PC-3 (cell line): ENCODE data around the gene DNAI4. TPM values are rescaled to one million over a fixed set of nuclear protein-coding genes. Genes with fewer than 3 reads are reported as not detected.
A peak's percentile ranks its signal among the peaks of the same experiment; 100 is the strongest.

Experiments used
- ATAC-seq: fragments of 200-7000 bp; cut with Tn5 transposase; 2 replicates; pipeline ENCODE4 v1.9.1; 2020; ENCODE audit warnings: mild to moderate bottlenecking, moderate library complexity
- BruUV-seq: library from RNA; stranded (reverse); fragments of 400-500 nt; replicated peaks from 2 replicates; lab custom pipeline; 2021; lab: Mats Ljungman, UMichigan
- CTCF ChIA-PET: fragments of 300-600 bp; sonication (Branson Sonifier 250); formaldehyde crosslinking; loops from one replicate; lab custom pipeline; 2022; ENCODE audit warnings: antibody characterized with exemption; lab: Charles Lee
- POLR2A ChIA-PET: fragments of 300-600 bp; sonication (Branson Sonifier 250); formaldehyde crosslinking; loops from one replicate; lab custom pipeline; 2022; ENCODE audit warnings: antibody characterized with exemption; ENCODE audit not compliant: unreplicated experiment; lab: Charles Lee
- DNase-seq: peaks from one replicate; pipeline ENCODE4 v3.0.0-alpha.2; 2015
- H2AFZ ChIP-seq: fragments of 300-600 bp; sonication (generic); 2 replicates; pipeline ENCODE4 v1.6.0; 2016; ENCODE audit warnings: antibody characterized with exemption, low read length
- H3F3A ChIP-seq: fragments of 300-600 bp; sonication (generic); one replicate; pipeline ENCODE4 v1.6.0; 2017; ENCODE audit warnings: antibody characterized with exemption, low read length, control low read depth, mild to moderate bottlenecking; ENCODE audit not compliant: unreplicated experiment
- H3K27ac ChIP-seq: fragments of 300-600 bp; sonication (generic); 2 replicates; pipeline ENCODE4 v1.5.1; 2016; ENCODE audit warnings: mild to moderate bottlenecking, low read length
- H3K27me3 ChIP-seq: fragments of 300-600 bp; sonication (generic); 2 replicates; pipeline ENCODE4 v1.6.1; 2016; ENCODE audit warnings: low read length, mixed read lengths
- H3K36me3 ChIP-seq: fragments of 300-600 bp; sonication (generic); 2 replicates; pipeline ENCODE4 v1.6.1; 2016; ENCODE audit warnings: low read depth, mixed run types, low read length, mixed read lengths
- H3K4me1 ChIP-seq: fragments of 300-600 bp; sonication (generic); 2 replicates; pipeline ENCODE4 v1.5.1; 2016; ENCODE audit warnings: low read length; ENCODE audit not compliant: insufficient read depth
- H3K4me2 ChIP-seq: fragments of 300-600 bp; sonication (generic); 2 replicates; pipeline ENCODE4 v1.6.0; 2016; ENCODE audit warnings: low read length
- H3K4me3 ChIP-seq: fragments of 300-600 bp; sonication (generic); 2 replicates; pipeline ENCODE4 v1.5.1; 2016; ENCODE audit warnings: mild to moderate bottlenecking, low read length, mixed read lengths
- H3K79me2 ChIP-seq: fragments of 300-600 bp; sonication (generic); 2 replicates; pipeline ENCODE4 v1.6.1; 2017; ENCODE audit warnings: low read length, mixed read lengths
- H3K9ac ChIP-seq: fragments of 300-600 bp; sonication (generic); 2 replicates; pipeline ENCODE4 v1.6.0; 2016; ENCODE audit warnings: mild to moderate bottlenecking, low read length
- H3K9me2 ChIP-seq: fragments of 300-600 bp; sonication (generic); replicated peaks from 2 replicates; pipeline ENCODE4 v1.6.1; 2016; ENCODE audit warnings: mixed run types, low read length, mixed read lengths
- H3K9me3 ChIP-seq: fragments of 300-600 bp; sonication (generic); 2 replicates; pipeline ENCODE4 v1.6.1; 2016; ENCODE audit warnings: low read length, mixed read lengths
- H4K20me1 ChIP-seq: fragments of 300-600 bp; sonication (generic); 2 replicates; pipeline ENCODE4 v1.6.1; 2016; ENCODE audit warnings: low read length, mixed read lengths
- EZH2 ChIP-seq: fragments of 300-600 bp; sonication (generic); IDR thresholded peaks from one replicate; pipeline ENCODE4 v1.6.1; 2017; ENCODE audit warnings: antibody characterized with exemption, mild to moderate bottlenecking, low read length; ENCODE audit not compliant: unreplicated experiment
- EZH2phosphoT487 ChIP-seq: fragments of 300-600 bp; sonication (generic); IDR thresholded peaks from 2 replicates; pipeline ENCODE4 v1.6.1; 2018; ENCODE audit warnings: mild to moderate bottlenecking, antibody characterized with exemption, low read length, borderline replicate concordance
- intact Hi-C: fragments of 100-400 bp; cut with micrococcal nuclease; formaldehyde crosslinking; loops from 2 replicates; pipeline ENCODE4 v1.9.0; 2023
- total RNA-seq: library from RNA; depleted of rRNA; stranded (reverse); fragments of >200 nt; gene quantifications from 2 replicates; pipeline ENCODE4 v1.2.3, GENCODE V29; 2014
- TF ChIP-seq, protein P1 (sequence below): fragments of 300-600 bp; sonication (generic); conservative IDR thresholded peaks from 2 replicates; pipeline ENCODE4 v1.5.1; 2017; ENCODE audit warnings: antibody characterized with exemption, low read depth, mild to moderate bottlenecking, low read length

DNAI4 gene
- total RNA-seq, 1 experiment from 2014 or later = 1.6 TPM

- TF ChIP-seq EZH2phosphoT487 (no peak), EZH2 (no peak)
- TF ChIP-seq, protein P1, sequence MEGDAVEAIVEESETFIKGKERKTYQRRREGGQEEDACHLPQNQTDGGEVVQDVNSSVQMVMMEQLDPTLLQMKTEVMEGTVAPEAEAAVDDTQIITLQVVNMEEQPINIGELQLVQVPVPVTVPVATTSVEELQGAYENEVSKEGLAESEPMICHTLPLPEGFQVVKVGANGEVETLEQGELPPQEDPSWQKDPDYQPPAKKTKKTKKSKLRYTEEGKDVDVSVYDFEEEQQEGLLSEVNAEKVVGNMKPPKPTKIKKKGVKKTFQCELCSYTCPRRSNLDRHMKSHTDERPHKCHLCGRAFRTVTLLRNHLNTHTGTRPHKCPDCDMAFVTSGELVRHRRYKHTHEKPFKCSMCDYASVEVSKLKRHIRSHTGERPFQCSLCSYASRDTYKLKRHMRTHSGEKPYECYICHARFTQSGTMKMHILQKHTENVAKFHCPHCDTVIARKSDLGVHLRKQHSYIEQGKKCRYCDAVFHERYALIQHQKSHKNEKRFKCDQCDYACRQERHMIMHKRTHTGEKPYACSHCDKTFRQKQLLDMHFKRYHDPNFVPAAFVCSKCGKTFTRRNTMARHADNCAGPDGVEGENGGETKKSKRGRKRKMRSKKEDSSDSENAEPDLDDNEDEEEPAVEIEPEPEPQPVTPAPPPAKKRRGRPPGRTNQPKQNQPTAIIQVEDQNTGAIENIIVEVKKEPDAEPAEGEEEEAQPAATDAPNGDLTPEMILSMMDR = no peak
- Histone ChIP-seq H3F3A (peaks cover 4% of the 10 kb centered on the region), H4K20me1 (peaks cover 17% of the 10 kb centered on the region; the same call in 1 of the 2 replicates), H3K4me3 (no peak overlapping the region), H3K4me1 (peaks cover 24% of the 10 kb centered on the region), H3K9ac (no peak overlapping the region), H3K79me2 (peaks cover 57% of the 10 kb centered on the region), H3K9me3 (no peaks in the 10 kb centered on the region), H3K27me3 (no peaks in the 10 kb centered on the region), H3K36me3 (peaks cover 31% of the 10 kb centered on the region), H3K9me2 (no peaks in the 10 kb centered on the region), H3K27ac (no peak overlapping the region), H3K4me2 (no peak overlapping the region), H2AFZ (no peak overlapping the region)
- intact Hi-C loops = no loop called here
- ChIA-PET POLR2A (no interaction called here), CTCF (no interaction called here)
- ATAC-seq = no peak
- no peak for DNase-seq
- no TSS peak for BruUV-seq
These were observed 18.8 kb upstream of the DNAI4 start for GRCh38 chr1:66943361-66943969.

DNA sequence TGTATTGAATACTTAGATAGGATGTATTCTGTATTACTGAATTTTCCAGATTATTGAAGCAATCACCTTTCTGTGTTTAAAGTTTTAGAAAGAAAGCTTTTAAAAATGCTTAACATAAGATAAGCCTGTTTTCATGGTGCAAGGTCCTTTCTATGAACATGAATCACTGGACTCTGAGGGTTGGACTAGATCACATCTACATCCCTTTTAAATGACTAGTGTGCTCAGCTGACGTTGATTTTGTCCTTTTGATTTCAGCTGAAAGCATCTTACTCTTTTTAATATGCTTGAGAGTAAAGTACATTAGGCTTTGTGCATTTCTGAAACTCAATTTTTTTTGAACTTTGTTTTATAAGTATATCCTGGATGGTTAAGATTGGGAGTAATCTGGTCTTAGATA, 16.3 kb upstream of the DNAI4 start:
- CTCF ChIA-PET = no interaction called here
- intact Hi-C loops = no loop called here
- Histone ChIP-seq H3F3A (peaks cover 4% of the 10 kb centered on the region), H3K4me3 (no peak overlapping the region), H3K9me2 (no peaks in the 10 kb centered on the region), H3K9me3 (no peaks in the 10 kb centered on the region), H3K27ac (no peak overlapping the region), H4K20me1 (peaks cover 18% of the 10 kb centered on the region; the same call in 1 of the 2 replicates), H3K79me2 (peaks cover 79% of the 10 kb centered on the region), H3K9ac (no peak overlapping the region), H3K36me3 (peaks cover 11% of the 10 kb centered on the region), H3K4me1 (peaks cover 31% of the 10 kb centered on the region), H3K4me2 (no peak overlapping the region), H2AFZ (no peak overlapping the region), H3K27me3 (no peaks in the 10 kb centered on the region)
- DNase-seq (no peak), ATAC-seq (no peak)
- BruUV-seq = no TSS peak
- TF ChIP-seq, protein P1 = no peak
- TF ChIP-seq EZH2 = no peak
- TF ChIP-seq EZH2phosphoT487 = no peak
- POLR2A ChIA-PET = no interaction called here

- intact Hi-C loops = no loop called here
- H3K9me2 ChIP-seq = no peaks in the 10 kb centered on the region
- H3K36me3 ChIP-seq = peaks cover 10% of the 10 kb centered on the region
- H2AFZ ChIP-seq = no peak overlapping the region
- H3K4me3 ChIP-seq = no peak overlapping the region
- TF ChIP-seq, protein P1 = no peak
- TF ChIP-seq EZH2phosphoT487 (no peak), EZH2 (no peak)
- peaks cover 21% of the 10 kb centered on the region for H3K4me1 ChIP-seq
- H3K9me3 ChIP-seq = no peaks in the 10 kb centered on the region
- no peak overlapping the region for H3K9ac ChIP-seq
- no peak overlapping the region for H3K27ac ChIP-seq
- ATAC-seq (peak; percentile 39), DNase-seq (no peak)
- H4K20me1 ChIP-seq = peaks cover 15% of the 10 kb centered on the region; the same call in 1 of the 2 replicates
- BruUV-seq = no TSS peak
- no peaks in the 10 kb centered on the region for H3K27me3 ChIP-seq
- H3F3A ChIP-seq = no peaks in the 10 kb centered on the region
- H3K4me2 ChIP-seq = no peak overlapping the region
- ChIA-PET CTCF (no interaction called here), POLR2A (no interaction called here)
- peaks cover 97% of the 10 kb centered on the region for H3K79me2 ChIP-seq
These were observed 14.0 kb upstream of the DNAI4 start for GRCh38 chr1:66938613-66939012.
